GM19455 (cell line): ENCODE data around the gene CNDP2.
"Not testable (repeated sequence)": the region's sequence is repeated elsewhere in the genome, so short reads cannot be mapped to it uniquely, and the experiment has no call there.

Experiments
- ATAC-seq: cut with Tn5 transposase; IDR thresholded peaks from one replicate; pipeline ENCODE4 v1.9.1; 2021; ENCODE audit not compliant: unreplicated experiment

Gene CNDP2

GRCh38 chr18:74565164-74565563, 69.0 kb downstream of the CNDP2 start:
- not testable (repeated sequence) for ATAC-seq

GRCh38 chr18:74565993-74566392, 69.8 kb downstream of the CNDP2 start:
- not testable (repeated sequence) for ATAC-seq

- ATAC-seq: no peak
Observed at GRCh38 chr18:74567822-74568221, 71.7 kb downstream of the CNDP2 start.

GRCh38 chr18:74569401-74569800, 73.2 kb downstream of the CNDP2 start:
- ATAC-seq: no peak

GRCh38 chr18:74570266-74570665, 74.1 kb downstream of the CNDP2 start:
- no peak for ATAC-seq

GRCh38 chr18:74571895-74572680, 75.9 kb downstream of the CNDP2 start:
- ATAC-seq: no peak

- ATAC-seq: no peak
Observed at GRCh38 chr18:74573053-74573452, 76.9 kb downstream of the CNDP2 start.
